AG09319 (cell line): ENCODE data around the gene C11orf42.

Experiments used
- DNase-seq: peaks from one replicate; pipeline ENCODE4 v3.0.0-alpha.2; 2010; ENCODE audit warnings: low read depth; ENCODE audit errors: extremely low read depth
- CTCF ChIP-seq: IDR thresholded peaks from 2 replicates; pipeline ENCODE4 v1.5.1; 2011; ENCODE audit warnings: low read depth, mild to moderate bottlenecking, inconsistent platforms, low read length, moderate library complexity

The C11orf42 gene

GRCh38 chr11:6258141-6258540, 52.8 kb downstream of the C11orf42 start:
- TF ChIP-seq CTCF: no peak
- DNase-seq: no peak

- no peak for DNase-seq
- no peak for TF ChIP-seq CTCF
Observed at GRCh38 chr11:6258571-6259081, 53.3 kb downstream of the C11orf42 start.

GRCh38 chr11:6260207-6260726, 54.9 kb downstream of the C11orf42 start:
- DNase-seq: no peak
- TF ChIP-seq CTCF: no peak
